GM23248 (cell line): ENCODE measurements around the gene CERS5. TPM values are rescaled to one million over a fixed set of nuclear protein-coding genes. Genes with fewer than 3 reads are reported as not detected.

Experiments
- DNase-seq: peaks from one replicate; pipeline ENCODE4 v3.0.0-alpha.2; 2015
- H2AFZ ChIP-seq: fragments of 200-600 bp; sonication (generic); 2 replicates; pipeline ENCODE4 v1.6.1; 2016; ENCODE audit warnings: antibody characterized with exemption
- H3F3A ChIP-seq: fragments of 200-600 bp; sonication (generic); 2 replicates; pipeline ENCODE4 v1.6.1; 2016; ENCODE audit warnings: mild to moderate bottlenecking, antibody characterized with exemption, mixed run types; ENCODE audit not compliant: insufficient read depth
- H3K27ac ChIP-seq: fragments of 200-600 bp; sonication (generic); 2 replicates; pipeline ENCODE4 v1.5.1; 2016; ENCODE audit warnings: mild to moderate bottlenecking
- H3K27me3 ChIP-seq: fragments of 200-600 bp; sonication (generic); replicated peaks from 2 replicates; pipeline ENCODE4 v1.6.1; 2016; ENCODE audit warnings: mild to moderate bottlenecking; ENCODE audit not compliant: insufficient read depth
- H3K36me3 ChIP-seq: fragments of 200-600 bp; sonication (generic); 2 replicates; pipeline ENCODE4 v1.6.1; 2016; ENCODE audit warnings: low read depth, mild to moderate bottlenecking
- H3K4me1 ChIP-seq: fragments of 200-600 bp; sonication (generic); 2 replicates; pipeline ENCODE4 v1.6.1; 2016; ENCODE audit warnings: mild to moderate bottlenecking; ENCODE audit not compliant: insufficient read depth
- H3K4me2 ChIP-seq: fragments of 200-600 bp; sonication (generic); one replicate; pipeline ENCODE4 v1.6.1; 2016; ENCODE audit warnings: mild to moderate bottlenecking; ENCODE audit not compliant: unreplicated experiment
- H3K4me3 ChIP-seq: fragments of 200-600 bp; sonication (generic); 2 replicates; pipeline ENCODE4 v1.5.1; 2016; ENCODE audit warnings: mild to moderate bottlenecking
- H3K79me2 ChIP-seq: fragments of 200-600 bp; sonication (generic); 2 replicates; pipeline ENCODE4 v1.6.1; 2016; ENCODE audit warnings: mild to moderate bottlenecking; ENCODE audit not compliant: insufficient read depth
- H3K9ac ChIP-seq: fragments of 200-600 bp; sonication (generic); 2 replicates; pipeline ENCODE4 v1.6.1; 2016; ENCODE audit warnings: mild to moderate bottlenecking
- H3K9me2 ChIP-seq: fragments of 200-600 bp; sonication (generic); 2 replicates; pipeline ENCODE4 v1.6.1; 2016; ENCODE audit warnings: mixed run types, mild to moderate bottlenecking, moderate library complexity; ENCODE audit not compliant: insufficient read depth
- H3K9me3 ChIP-seq: fragments of 200-600 bp; sonication (generic); one replicate; pipeline ENCODE4 v1.6.1; 2017; ENCODE audit warnings: low read depth
- H4K20me1 ChIP-seq: fragments of 200-600 bp; sonication (generic); 2 replicates; pipeline ENCODE4 v1.6.0; 2016; ENCODE audit not compliant: insufficient read depth
- EZH2 ChIP-seq: fragments of 200-600 bp; sonication (generic); IDR thresholded peaks from 2 replicates; pipeline ENCODE4 v1.6.1; 2018; ENCODE audit warnings: antibody characterized with exemption, mild to moderate bottlenecking; ENCODE audit not compliant: insufficient read depth, poor library complexity, severe bottlenecking
- EZH2phosphoT487 ChIP-seq: fragments of 200-600 bp; sonication (generic); IDR thresholded peaks from 2 replicates; pipeline ENCODE4 v1.6.1; 2018; ENCODE audit warnings: antibody characterized with exemption, moderate library complexity, mild to moderate bottlenecking, low read depth; ENCODE audit not compliant: insufficient read depth
- WGBS, 2 experiments: methylation state at CpG; one replicate each; pipeline ENCODE4 v1.1.6; 2015 to 2017; ENCODE audit warnings: low lambda C conversion rate in 2 of 2, low coverage in 1 of 2; ENCODE audit errors: missing lambda C conversion rate in 2 of 2; 5-methylcytosine and 5-hydroxymethylcytosine counted together
- in situ Hi-C: fragments of 300-500 bp; cut with MboI; formaldehyde crosslinking; loops from 2 replicates; pipeline ENCODE4 v1.15.0; 2020
- polyA plus RNA-seq: library from polyadenylated mRNA; unstranded; fragments of >200 nt; fragmentation: Nextera tagmentation; extraction: Ambion mirVana; gene quantifications from 2 replicates; pipeline ENCODE4 v1.2.1, GENCODE V29; 2016
- total RNA-seq: library from RNA; depleted of rRNA; stranded (reverse); fragments of >200 nt; shearing (Covaris generic); gene quantifications from 2 replicates; pipeline ENCODE4 v1.2.3, GENCODE V29; 2014

Gene CERS5
- total and polyA plus RNA-seq, 2 experiments from 2014 or later, result 60.7 to 99.2 TPM

DNA sequence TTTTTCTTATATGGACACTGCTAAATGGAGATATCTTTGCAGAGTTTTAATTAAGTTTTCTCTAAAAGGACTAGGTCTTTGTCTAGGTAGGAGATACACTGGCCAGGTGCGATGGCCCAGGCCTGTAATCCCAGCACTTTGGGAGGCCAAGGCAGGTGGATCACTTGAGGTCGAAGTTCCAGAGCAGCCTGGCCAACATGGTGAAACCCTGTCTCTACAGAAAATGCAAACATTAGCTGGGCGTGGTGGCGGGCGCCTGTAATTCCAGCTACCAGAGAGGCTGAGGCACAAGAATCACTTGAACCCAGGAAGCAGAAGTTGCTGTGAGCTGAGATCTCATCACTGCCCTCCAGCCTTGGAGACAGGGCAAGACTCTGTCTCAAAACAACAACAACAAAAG, 17.1 kb upstream of the CERS5 start:
- in situ Hi-C loops, result no loop called here
- no peak overlapping the region for H3K9ac ChIP-seq
- peaks cover 81% of the 10 kb centered on the region for H3F3A ChIP-seq
- no peaks in the 10 kb centered on the region for H4K20me1 ChIP-seq
- no peaks in the 10 kb centered on the region for H3K9me3 ChIP-seq
- H3K4me3 ChIP-seq, result no peak overlapping the region
- no peak overlapping the region for H2AFZ ChIP-seq
- H3K4me1 ChIP-seq, result peaks cover 54% of the 10 kb centered on the region
- H3K36me3 ChIP-seq, result peaks cover 55% of the 10 kb centered on the region
- H3K4me2 ChIP-seq, result no peak overlapping the region
- no peaks in the 10 kb centered on the region for H3K9me2 ChIP-seq
- DNase-seq, result no peak
- no peaks in the 10 kb centered on the region for H3K27me3 ChIP-seq
- WGBS, 2 experiments, result 95 to 96% methylated on average over 5 of the region's 5 CpGs
- H3K79me2 ChIP-seq, result peaks cover 68% of the 10 kb centered on the region
- H3K27ac ChIP-seq, result peak overlapping the region; percentile 94
- no peak for TF ChIP-seq EZH2
- no peak for TF ChIP-seq EZH2phosphoT487

DNA sequence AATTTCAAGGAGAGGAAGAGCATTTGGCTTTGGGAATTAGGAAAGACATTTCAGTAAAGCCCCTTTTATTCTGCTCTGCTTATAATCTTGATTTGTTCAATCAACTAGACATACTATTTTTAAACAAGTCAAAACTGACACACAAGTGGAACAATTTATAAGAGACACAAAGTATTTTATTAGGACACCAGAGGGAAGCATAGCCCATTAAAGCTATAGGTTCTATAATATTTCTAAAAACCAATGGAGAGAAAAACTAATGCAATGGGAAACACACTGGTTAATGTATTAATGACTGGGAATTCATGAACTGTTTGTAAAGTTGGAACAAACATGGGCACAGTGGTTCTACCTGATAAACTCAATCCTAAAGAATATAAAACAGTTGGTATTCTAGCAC, 15.3 kb upstream of the CERS5 start:
- H3K36me3 ChIP-seq, result peaks cover 57% of the 10 kb centered on the region
- in situ Hi-C loops, result no loop called here
- no peak for DNase-seq

DNA sequence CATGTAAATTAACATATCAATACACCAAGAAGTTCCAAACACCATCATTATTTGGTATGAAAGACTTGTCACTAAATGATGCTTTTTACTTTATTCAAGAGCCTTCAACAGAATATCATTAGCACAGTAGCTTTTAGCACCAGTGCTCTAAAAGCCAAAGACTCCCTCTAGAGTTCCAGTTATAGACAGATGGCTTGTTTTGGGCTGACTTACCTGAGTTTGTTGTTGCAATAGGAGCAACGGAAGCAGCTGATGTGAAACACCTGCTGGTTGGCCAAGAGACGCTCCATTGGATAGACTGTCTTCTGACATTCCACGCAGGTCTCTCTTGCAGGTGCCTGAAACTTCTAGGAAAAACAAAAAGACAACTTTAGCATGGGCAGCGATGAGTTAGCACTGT, 14.5 kb upstream of the CERS5 start:
- no peak overlapping the region for H3K27ac ChIP-seq
- H3K79me2 ChIP-seq, result peaks cover 80% of the 10 kb centered on the region
- no peak overlapping the region for H2AFZ ChIP-seq
- in situ Hi-C loops, result no loop called here
- no peaks in the 10 kb centered on the region for H3K27me3 ChIP-seq
- no peak for DNase-seq
- no peaks in the 10 kb centered on the region for H3K9me2 ChIP-seq
- peaks cover 65% of the 10 kb centered on the region for H3K36me3 ChIP-seq
- no peak overlapping the region for H3K4me3 ChIP-seq
- no peak for TF ChIP-seq EZH2
- no peak for TF ChIP-seq EZH2phosphoT487
- H3K9me3 ChIP-seq, result no peaks in the 10 kb centered on the region
- H3F3A ChIP-seq, result peaks cover 76% of the 10 kb centered on the region
- H3K9ac ChIP-seq, result no peak overlapping the region
- H3K4me2 ChIP-seq, result no peak overlapping the region
- peaks cover 29% of the 10 kb centered on the region for H3K4me1 ChIP-seq
- H4K20me1 ChIP-seq, result no peaks in the 10 kb centered on the region
- 95 to 96% methylated on average over 4 of the region's 4 CpGs for WGBS, 2 experiments

More for the DNA sequence above, 15.3 kb upstream of the CERS5 start:
- H3K9me3 ChIP-seq, result no peaks in the 10 kb centered on the region
- no peaks in the 10 kb centered on the region for H3K9me2 ChIP-seq
- H3K4me1 ChIP-seq, result peaks cover 36% of the 10 kb centered on the region
- no peak for TF ChIP-seq EZH2
- no peak for TF ChIP-seq EZH2phosphoT487
- no peaks in the 10 kb centered on the region for H4K20me1 ChIP-seq
- no peaks in the 10 kb centered on the region for H3K27me3 ChIP-seq
- no peak overlapping the region for H3K4me3 ChIP-seq
- no peak overlapping the region for H2AFZ ChIP-seq
- no peak overlapping the region for H3K9ac ChIP-seq
- H3F3A ChIP-seq, result peaks cover 74% of the 10 kb centered on the region
- H3K4me2 ChIP-seq, result no peak overlapping the region
- peak overlapping the region; percentile 3; the same call in 1 of the 2 replicates for H3K27ac ChIP-seq
- peaks cover 77% of the 10 kb centered on the region for H3K79me2 ChIP-seq

DNA sequence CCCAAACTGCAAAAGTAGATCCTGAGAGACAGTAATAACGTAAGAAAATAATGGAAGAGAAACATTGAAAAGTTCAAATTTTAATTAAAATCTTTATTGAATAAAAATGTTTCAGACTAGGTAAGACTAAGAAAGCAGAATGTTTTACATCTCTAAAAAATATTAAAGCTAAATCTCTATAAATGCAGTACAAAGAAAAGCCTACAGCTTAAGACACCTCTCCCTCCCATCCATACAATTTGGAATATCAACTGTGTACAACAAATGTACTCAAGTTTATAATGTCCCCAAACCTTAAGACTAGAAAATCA, 8.5 kb upstream of the CERS5 start:
- Histone ChIP-seq H3K4me1 (no peaks in the 10 kb centered on the region), H3K27me3 (no peaks in the 10 kb centered on the region), H3F3A (peaks cover 64% of the 10 kb centered on the region), H3K4me3 (no peak overlapping the region), H3K79me2 (peaks cover 32% of the 10 kb centered on the region), H3K4me2 (no peak overlapping the region), H3K27ac (peak overlapping the region; percentile 4; the same call in 1 of the 2 replicates), H4K20me1 (no peaks in the 10 kb centered on the region), H3K9me2 (no peaks in the 10 kb centered on the region), H3K9ac (no peak overlapping the region), H3K36me3 (peaks cover 44% of the 10 kb centered on the region), H3K9me3 (no peaks in the 10 kb centered on the region), H2AFZ (no peak overlapping the region)
- in situ Hi-C loops, result no loop called here
- WGBS, 2 experiments, result 20 to 26% methylated on average over 1 of the region's 1 CpG
- no peak for TF ChIP-seq EZH2phosphoT487
- TF ChIP-seq EZH2, result no peak
- no peak for DNase-seq

DNA sequence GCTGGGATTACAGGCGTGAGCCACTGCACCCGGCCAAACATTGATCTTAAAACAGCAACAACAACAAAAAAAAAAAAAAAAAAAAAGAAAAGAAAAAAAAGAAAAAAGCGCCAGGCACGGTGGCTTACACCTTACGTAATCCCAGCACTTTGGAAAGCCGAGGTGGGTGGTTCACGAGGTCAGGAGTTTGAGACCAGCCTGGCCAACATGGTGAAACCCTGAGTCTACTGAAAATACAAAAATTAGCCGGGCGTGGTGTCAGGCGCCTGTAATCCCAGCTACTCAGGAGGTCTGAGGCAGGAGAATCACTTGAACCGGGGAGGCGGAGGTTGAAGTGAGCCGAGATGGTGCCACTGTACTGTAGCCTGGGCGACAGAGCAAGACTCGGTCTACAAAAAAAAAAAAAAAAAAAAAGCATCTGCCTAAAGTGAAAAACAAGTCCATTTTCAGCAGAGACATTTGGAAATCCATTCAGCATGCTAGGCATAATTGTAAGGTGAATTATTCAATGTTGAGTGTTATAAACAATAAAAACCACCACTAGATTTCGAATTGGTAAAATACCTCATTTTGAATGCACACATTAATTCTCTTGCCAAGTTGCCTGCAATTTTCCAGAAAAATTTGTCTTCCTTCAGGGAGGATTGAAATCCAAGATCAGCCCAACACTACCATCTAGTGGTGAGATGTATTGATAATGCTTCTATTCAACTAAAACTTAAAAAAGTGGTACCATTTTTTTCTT, 8.0 kb upstream of the CERS5 start:
- Histone ChIP-seq H4K20me1 (no peaks in the 10 kb centered on the region), H3K4me2 (no peak overlapping the region), H2AFZ (no peak overlapping the region), H3K27me3 (no peaks in the 10 kb centered on the region), H3K27ac (0 out of 2 replicates have a peak overlapping the region, but pooled peaks have one; percentile 11), H3K4me1 (no peaks in the 10 kb centered on the region), H3K9me2 (no peaks in the 10 kb centered on the region), H3K36me3 (peaks cover 40% of the 10 kb centered on the region), H3F3A (peaks cover 60% of the 10 kb centered on the region), H3K9ac (no peak overlapping the region), H3K9me3 (no peaks in the 10 kb centered on the region), H3K79me2 (peaks cover 27% of the 10 kb centered on the region), H3K4me3 (no peak overlapping the region)
- in situ Hi-C loops, result no loop called here
- WGBS, 2 experiments, result 53 to 57% methylated on average over 13 to 16 of the region's 16 CpGs
- DNase-seq, result peak; percentile 82
- no peak for TF ChIP-seq EZH2phosphoT487
- TF ChIP-seq EZH2, result no peak
